Inflammatory macrophage (primary cell): Measurements from ENCODE around the gene TBC1D4.

Source experiments
- DNase-seq, 2 donors: peaks; one replicate each; pipeline ENCODE4 v3.0.0-alpha.2; 2020 to 2022
- total RNA-seq, 18 experiments: gene quantifications; one replicate each; lab custom pipeline; 2026; ENCODE audit warnings: mixed read lengths in 6 of 18, inconsistent platforms in 2 of 18; lab: John Stamatoyannopoulos, UW

The TBC1D4 gene, protein sequence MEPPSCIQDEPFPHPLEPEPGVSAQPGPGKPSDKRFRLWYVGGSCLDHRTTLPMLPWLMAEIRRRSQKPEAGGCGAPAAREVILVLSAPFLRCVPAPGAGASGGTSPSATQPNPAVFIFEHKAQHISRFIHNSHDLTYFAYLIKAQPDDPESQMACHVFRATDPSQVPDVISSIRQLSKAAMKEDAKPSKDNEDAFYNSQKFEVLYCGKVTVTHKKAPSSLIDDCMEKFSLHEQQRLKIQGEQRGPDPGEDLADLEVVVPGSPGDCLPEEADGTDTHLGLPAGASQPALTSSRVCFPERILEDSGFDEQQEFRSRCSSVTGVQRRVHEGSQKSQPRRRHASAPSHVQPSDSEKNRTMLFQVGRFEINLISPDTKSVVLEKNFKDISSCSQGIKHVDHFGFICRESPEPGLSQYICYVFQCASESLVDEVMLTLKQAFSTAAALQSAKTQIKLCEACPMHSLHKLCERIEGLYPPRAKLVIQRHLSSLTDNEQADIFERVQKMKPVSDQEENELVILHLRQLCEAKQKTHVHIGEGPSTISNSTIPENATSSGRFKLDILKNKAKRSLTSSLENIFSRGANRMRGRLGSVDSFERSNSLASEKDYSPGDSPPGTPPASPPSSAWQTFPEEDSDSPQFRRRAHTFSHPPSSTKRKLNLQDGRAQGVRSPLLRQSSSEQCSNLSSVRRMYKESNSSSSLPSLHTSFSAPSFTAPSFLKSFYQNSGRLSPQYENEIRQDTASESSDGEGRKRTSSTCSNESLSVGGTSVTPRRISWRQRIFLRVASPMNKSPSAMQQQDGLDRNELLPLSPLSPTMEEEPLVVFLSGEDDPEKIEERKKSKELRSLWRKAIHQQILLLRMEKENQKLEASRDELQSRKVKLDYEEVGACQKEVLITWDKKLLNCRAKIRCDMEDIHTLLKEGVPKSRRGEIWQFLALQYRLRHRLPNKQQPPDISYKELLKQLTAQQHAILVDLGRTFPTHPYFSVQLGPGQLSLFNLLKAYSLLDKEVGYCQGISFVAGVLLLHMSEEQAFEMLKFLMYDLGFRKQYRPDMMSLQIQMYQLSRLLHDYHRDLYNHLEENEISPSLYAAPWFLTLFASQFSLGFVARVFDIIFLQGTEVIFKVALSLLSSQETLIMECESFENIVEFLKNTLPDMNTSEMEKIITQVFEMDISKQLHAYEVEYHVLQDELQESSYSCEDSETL (N-terminal part only)
- 10.5 to 87.7 (median 45.6) reads per million in 18 experiments for total RNA-seq

DNA sequence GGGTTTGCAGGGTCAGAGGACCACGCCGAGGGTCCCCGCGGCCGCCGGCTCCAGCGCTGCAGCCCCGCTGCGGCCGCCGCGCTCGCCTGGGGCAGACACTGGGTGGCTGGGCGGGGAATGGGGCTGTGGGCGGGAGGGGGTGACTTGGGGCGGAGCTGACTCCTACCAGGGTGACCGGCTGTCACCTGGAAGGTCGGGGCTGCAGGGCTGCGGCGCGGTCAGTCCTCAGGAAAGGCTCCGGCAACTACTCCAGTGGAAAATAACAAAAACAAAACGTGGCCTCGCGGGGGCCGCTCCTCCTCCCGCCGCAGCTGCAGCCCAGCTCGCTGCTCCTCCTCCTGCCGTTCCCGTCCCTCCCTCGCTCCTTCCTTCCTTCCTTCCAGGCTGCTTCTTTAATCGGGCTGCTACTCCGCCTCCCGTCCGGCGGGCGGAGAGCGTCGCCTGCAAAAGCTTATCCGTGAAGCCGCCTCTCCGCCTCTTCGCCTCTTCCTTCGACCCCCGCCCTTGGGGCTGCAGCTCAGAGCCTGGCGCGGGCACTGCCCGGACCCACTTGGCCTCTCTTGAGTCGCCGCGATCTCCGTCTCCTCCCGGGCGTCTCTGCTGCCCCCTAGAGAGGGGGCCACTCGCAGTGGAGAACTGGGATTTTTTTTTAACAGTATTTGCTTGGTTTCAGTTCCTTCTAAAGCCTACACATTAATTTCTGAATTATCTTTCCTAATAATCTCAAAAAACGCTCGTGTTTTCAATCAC lies at the start of gene TBC1D4:
TBC1D4 (minus strand) TSS at position 100 of the 750 bp plus-strand sequence. CDS start 402 bp downstream, outside the sequence.
- peak; percentile 93 for DNase-seq

DNA sequence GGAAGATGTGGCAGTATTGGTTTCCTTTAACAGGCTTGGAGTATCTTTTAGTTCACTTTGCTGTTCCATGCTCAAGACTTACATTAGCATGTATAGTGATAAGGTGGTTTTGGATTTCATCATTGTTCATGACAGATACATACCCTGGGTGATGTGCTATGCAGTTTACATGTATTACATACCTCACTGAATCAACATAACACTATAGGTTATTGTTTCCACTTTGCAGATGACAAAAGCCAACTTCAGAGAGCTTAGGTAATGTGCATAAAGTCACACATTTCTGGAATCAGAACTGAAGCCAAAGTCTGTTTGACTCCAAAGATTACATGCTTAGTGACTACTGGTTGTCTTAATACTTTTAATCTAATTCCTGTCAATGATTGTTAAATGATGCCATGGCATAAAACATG lies 48.6 kb upstream of the TBC1D4 start:
- DNase-seq = no peak

DNA sequence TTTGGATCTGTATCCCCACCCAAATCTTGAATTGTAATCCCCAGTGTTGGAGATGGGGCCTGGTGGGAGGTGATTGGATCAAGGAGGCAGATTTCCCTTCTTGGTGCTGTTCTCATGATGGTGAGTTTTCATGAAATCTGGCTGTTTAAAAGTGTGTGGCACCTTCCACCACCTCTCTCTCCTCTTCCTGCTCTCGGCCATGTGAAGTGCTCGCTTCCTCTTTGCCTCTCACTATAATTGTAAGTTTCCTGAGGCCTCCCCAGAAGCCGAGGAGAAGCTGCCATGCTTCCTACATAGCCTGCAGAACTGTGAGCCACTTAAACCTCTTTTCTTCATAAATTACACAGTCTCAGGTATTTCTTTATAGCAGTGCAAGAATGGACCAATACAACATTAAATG lies 40.0 kb upstream of the TBC1D4 start:
- DNase-seq = no peak

DNA sequence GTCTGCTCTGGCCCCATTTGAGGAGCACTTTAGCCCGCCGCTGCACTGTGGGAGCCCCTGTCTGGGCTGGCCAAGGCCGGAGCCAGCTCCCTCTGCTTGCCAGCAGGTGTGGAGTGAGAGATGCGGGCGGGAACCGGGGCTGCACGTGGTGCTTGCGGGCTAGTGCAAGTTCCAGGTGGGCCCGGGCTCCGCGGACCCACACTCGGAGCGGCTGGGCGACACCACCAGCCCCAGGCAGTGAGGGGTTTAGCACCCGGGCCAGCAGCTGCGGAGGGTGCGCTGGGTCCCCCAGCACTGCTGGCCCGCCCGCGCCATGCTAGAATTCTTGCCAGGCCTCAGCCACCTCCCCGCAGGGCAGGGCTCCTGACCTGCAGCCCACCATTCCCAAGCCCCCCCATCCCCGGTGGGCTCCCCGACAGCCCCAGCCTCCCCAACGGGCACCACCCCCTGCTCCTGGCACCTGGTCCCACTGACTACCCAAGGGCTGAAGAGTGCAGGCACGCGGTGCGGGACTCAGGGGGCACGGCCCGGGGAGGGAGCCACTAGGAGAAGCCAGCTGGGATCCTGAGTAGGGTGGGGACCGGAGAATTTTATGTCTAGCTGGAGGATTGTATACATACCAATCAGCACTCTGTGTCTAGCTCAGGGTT lies 36.6 kb upstream of the TBC1D4 start:
- no peak for DNase-seq

DNA sequence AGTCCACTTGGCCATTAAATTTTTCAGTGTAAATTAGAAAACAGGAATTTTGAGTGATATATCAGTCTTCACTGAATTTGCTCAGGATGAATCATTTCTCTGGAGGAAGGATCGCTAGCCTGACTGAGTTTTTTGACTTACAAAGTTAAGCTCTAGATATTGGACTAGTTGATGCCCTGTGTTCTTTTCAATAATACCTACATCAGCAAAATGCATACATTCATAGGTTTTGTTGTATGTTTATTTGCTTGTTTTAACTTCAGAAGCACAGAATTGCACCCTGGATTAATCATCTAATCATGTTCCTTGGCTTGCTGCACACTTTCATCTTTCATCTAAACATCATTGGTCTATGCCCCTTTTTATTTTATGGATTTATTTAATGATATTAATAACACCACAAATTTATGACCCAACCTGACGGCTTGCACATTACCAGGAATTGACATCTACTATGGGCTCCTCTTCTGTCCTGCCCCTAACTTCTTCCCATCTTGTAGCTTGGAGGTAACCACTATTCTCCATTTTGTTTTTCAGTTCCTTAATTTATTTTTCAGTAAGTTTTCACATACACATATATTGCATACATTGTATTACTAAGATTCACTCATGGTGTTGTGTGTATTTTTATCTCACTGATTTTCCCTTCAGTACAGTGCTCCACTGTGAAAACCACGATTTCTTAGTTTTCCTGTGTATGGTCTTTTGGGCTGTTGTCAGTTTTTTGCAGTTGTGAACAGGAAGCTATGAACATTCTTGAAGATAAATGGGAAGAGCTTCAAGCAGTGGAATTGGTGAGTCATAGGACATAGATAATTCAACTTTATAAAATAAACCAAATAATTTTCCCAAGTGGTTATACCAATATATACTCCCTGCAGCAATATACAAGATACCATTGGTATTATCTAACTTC lies 32.4 kb upstream of the TBC1D4 start:
- DNase-seq = peak in 1 of 2 donors; percentile 5

DNA sequence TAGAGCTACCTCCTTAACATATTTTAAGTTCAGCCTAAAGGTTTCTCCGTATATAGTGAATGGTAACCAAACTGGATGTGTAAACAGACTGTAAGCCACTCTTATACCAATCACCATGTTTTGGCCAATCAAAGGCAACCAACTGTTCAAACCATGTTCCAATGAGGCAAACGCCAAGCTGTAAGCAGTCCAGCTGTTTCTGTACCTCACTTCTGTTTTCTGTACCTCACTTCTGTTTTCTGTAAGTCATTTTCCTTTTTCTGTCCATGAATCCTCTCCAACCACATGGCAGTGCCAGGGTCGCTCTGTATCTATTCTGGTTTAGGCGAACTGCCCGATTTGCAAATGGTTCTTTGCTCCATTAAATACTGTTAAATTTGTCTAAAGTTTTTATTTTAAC lies 31.3 kb upstream of the TBC1D4 start:
- DNase-seq = peak; percentile 26 to 40

DNA sequence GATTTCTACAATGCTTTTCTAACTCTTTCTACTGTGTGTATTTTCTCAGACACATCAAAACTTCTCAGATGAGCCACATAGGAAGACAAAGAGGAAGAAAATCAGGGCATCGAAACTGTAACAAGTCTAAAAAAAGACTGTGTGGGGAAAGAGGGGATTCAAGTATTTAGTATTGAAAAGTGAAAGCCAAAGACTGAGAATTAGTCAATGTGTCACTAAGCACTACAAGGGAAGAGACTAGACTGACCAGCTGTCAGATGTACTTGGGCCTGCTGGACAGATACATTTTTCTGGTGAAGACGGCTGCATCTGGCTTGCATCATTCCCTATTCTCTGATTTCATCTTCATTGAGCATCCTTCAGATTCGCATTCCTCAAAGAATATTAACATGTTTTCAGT lies 30.3 kb upstream of the TBC1D4 start:
- DNase-seq = peak; percentile 55 to 74

DNA sequence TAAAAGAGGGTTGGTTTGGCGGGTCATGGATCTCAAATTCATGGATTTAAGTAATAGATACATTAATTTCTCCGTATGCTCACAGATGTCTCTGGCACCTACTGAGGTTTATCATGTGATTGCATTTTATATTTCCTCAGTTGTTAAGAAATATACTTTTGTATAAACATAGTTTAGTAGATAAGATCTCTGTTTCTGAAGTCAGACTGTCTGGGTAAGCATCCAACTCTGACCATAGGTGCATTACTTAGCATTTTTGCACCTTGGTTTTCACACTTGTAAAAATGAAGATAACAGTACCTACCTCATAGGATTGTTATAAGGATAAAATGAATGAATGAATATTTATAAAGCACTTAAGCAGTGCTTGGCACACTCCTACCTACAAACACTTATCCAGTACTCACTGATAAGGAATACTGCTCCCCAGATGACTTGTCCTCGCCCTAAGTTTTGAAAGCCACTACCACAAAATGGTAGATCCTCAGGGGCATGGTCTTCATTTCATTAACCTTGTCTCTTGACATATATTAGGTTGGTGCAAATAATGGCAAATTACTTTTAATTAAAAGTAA lies 29.2 kb upstream of the TBC1D4 start:
- DNase-seq = no peak

DNA sequence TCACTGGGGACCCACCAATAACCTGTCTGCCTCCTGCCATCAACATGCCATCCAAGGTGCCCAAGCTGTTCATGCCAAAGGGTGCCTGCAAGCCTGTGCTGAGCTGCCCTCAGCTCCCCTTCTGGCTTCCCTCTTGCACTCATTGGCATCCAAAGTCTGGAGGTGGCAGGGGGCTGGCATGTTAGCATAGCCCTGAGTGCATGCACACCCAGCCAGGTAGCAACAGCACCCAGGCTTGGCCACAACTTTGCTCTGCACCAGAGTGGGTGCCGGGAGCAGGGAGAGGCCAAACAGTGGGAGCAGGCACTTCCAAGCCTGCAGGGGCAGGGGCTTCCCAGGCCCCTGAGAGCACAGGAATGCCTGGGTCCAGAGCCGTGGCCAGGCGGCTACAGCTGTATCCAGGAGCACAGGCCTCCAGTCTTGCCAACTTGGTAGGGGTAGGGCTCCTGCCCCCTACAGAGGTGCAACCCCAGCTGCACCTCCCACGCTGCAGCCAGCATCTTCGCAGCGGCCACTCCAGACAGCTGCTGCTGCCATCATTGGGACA lies 26.1 kb upstream of the TBC1D4 start:
- no peak for DNase-seq

DNA sequence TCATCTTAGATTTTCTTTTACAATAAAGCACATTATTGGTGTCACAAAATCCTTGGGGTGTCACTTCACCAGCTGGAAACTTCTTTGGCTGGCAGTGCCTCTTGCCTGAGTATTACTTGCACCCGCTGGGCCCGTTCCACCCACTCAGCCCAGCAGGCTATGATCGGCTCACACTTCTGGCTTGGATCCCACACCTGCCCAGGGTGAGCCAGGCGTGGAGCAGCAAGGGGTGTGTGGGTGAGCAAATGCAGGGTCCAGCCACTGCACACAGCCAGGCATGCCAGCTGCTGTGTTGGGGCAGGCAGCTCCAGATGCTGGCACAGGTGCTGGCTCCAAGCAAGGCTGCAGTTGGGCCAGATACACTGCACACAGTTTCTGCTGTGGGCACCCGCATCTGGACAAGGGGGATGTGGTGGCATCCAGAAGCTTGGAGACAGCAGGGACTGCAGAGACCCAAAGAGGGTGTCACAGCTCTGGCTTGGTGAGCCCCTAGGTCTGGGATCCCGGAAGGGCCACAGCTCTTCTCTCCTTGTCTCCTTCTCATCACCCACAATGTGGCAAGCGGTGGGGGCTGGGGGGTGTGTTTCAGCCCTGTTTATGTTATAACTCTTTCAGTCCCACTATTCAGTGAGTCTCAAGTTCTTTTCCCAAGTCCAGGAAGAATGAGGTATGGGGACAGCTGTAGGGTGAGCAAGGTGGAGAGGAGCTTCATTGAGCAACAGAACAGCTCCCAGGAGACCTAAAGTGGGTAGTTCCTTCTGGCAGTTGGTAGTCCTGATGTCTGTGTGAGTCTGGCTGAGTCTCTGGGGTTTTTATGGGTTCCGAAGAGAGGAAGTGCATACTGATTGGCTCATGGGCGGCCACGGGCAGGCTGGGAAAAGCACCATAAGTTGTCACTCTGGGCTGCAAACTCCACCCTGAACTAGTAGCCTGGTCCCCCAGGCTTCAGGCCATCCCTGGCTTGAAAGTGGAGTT lies 25.3 kb upstream of the TBC1D4 start:
- DNase-seq = peak in 1 of 2 donors; percentile 27

DNA sequence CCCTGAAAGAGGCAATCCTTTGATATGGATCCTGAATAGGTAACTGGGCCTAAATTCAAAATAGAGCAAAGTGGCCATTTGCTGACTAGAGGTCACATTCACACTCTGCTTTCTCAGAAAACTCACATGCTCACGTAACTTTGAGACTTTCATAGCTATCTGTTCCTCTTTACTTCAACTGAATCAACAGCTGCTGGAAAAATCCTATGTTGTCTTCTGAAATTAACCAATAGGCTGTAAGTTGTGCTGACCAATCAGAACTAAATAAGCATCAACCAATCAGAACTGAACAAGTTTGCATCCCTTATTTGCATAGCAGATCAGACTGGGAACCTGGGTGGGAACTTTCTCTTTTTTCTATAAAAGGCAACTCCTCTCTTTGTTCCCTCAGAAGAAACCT lies 24.0 kb upstream of the TBC1D4 start:
- peak; percentile 38 to 54 for DNase-seq

DNA sequence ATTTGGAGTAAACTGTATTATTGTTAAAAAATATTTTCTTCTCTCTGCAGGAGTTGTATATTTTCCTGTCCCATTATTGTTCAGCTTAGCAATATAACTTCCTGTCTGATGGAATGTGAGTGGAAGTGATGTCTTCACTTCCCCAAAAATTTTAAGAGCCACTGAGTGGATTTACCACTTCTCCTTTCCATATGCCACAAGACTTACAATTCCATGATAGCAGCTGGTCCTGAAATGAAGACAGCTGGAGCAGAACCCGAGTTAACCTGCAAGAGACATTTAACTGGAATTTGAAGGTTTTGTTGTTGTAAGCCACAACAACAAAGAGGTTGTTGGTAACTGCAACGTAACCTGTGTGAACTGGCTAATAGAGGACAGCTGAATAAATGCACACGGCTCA lies 23.4 kb upstream of the TBC1D4 start:
- peak; percentile 80 to 86 for DNase-seq

DNA sequence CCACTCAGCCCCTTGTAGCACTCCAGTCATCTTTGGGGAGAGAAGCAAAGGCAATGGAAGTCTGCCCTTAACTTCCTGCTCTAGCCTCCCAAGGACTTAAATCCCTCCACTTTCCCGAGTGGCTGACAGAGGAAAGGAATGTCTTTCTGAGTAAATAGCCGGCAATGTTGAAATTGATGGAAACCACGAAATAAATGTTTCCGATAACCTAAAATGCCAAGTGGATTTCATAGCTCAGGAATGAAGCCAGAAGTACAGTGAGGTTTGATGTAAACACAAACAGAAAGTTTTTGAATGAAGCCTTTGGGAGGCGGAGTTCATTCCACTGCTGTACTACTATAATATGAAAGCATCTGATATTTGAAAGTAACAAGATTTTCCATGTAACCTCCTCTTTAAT lies 14.0 kb upstream of the TBC1D4 start:
- DNase-seq = no peak

DNA sequence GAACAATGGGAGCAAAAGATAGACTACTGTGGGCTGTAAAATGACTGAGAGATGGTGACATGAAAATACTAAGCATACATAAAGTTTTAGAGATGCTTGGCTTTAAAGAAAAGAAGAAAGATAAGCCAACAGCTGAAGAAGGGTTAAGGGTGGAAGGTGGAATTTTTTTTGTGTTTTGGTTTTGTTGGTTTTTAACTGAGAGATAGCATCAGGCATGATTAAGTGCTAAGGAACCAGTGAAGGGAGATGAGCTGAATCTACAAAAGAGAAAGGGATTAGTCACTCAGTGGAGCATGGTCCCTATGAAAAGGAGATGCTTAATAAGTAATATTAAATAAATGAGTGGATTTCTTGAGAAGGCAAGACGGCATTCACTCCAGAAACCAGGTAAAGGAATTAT lies 12.5 kb upstream of the TBC1D4 start:
- DNase-seq = no peak

DNA sequence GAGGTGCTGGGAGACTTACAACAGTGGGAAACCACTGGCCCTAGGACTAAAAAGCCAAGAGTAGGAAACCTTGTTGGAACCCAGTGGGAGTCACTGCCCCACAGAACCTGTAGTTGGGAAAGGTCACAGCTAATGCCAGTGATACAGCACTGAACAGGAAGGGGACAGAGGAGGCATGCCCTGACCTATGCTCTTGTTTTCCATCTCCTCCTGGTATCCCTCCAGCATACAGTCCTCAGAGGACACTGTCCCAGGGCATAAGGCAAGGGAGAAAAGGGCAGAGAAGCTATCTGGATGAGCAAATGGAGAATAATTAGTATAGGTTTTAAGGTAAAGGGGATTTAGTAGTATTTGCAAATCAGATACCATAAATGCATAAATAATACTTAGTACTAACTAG lies 11.2 kb upstream of the TBC1D4 start:
- no peak for DNase-seq

DNA sequence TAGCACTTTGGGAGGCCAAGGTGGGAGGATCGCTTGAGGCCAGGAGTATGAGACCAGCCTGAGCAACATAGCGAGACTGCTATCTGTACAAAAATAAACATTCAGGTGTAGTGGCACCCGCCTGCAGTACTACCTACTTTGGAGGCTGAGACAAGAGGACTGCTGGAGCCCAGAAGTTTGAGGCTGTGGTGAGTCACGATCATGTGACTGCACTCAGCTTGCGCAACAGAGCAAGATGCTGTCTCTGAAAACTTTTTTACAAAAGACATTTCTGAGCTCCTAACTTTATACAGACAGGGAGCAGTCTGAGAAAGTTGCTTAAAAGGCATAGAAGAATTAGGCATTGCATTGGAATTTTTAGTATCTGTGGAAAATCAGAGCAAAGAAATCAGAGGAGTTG lies 10.4 kb upstream of the TBC1D4 start:
- DNase-seq = peak in 1 of 2 donors; percentile 32

DNA sequence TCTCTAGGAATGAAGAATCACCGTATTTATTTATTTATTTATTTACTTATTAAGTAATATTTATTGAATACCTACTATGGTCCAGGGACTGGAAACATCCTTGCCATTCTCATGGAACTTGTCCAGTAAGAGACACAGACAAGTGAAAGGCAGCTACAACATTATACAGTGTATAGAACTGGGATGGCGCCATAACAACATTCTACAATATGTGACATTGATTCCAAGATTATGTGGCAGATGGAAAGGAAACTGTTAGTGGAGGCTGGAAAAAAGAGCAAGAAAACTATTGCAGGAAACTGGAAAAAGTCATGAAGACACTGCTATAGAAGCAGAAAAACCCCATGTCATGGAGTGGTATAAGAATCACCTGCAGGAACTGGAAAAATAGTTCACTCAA lies 9.4 kb upstream of the TBC1D4 start:
- DNase-seq = no peak

DNA sequence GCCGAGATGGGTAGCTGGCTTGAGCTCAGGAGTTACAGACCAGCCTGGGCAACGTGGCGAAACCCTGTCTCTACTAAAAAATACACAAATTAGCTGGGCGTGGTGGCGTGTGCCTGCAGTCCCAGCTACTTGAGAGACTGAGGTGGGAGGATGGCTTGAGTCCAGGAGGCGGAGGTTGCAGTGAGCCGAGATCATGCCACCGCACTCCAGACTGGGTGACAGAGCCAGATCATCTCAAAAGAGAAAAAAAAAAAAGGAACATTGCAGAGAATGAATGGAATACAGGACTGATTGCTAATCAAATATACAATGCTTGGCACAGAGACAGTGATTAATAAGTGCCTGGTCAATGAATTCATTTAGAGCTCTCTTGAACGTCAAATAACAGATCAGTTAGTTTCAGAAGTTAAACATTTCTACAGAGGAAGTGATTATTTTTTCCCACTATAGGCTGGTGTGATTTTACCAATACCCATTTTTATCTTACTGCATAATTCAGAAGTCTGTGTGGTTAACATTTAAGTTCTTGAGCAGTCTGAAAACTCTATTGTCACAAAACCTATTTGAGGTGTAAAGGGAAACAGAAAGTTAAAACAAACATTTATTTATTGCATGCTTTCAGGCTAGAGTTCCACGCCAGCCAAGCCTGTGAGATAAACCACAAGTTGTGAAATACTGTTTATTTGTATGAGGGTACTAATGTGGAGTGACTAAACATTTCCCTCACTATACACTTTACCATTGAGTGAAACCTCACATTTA lies 7.7 kb upstream of the TBC1D4 start:
- peak; percentile 73 to 82 for DNase-seq
